Liver (tissue), 9 donors: Measurements from ENCODE around the gene INO80C. TPM values are rescaled to one million over a fixed set of nuclear protein-coding genes. Genes with fewer than 3 reads are reported as not detected.

Experiments
- DNase-seq: peaks from one replicate; pipeline ENCODE4 v3.0.0-alpha.2; 2017; ENCODE audit warnings: low spot score
- H3K27ac ChIP-seq, 2 donors: one replicate each; pipeline ENCODE4 v1.7.0; 2013; ENCODE audit warnings: inconsistent platforms in 2 of 2, low read length in 2 of 2, control low read depth in 1 of 2, low read depth in 1 of 2, mild to moderate bottlenecking in 1 of 2
- H3K27me3 ChIP-seq, 4 donors: one replicate each; pipeline versions ENCODE4 v1.6.1 to v1.7.0; 2013; ENCODE audit warnings: low read length in 3 of 4, inconsistent platforms in 1 of 4, mild to moderate bottlenecking in 1 of 4, moderate library complexity in 1 of 4; ENCODE audit not compliant: control insufficient read depth in 4 of 4, insufficient read depth in 4 of 4
- H3K36me3 ChIP-seq, 4 donors: one replicate each; pipeline versions ENCODE4 v1.6.1 to v1.7.0; 2013; ENCODE audit warnings: low read length in 3 of 4, mild to moderate bottlenecking in 3 of 4, low read depth in 1 of 4, moderate library complexity in 1 of 4; ENCODE audit not compliant: control insufficient read depth in 4 of 4, insufficient read depth in 3 of 4
- H3K4me1 ChIP-seq, 4 donors: one replicate each; pipeline versions ENCODE4 v1.6.1 to v1.7.0; 2013; ENCODE audit warnings: low read length in 3 of 4, mild to moderate bottlenecking in 3 of 4, moderate library complexity in 1 of 4; ENCODE audit not compliant: control insufficient read depth in 4 of 4, insufficient read depth in 4 of 4
- H3K4me3 ChIP-seq, 3 donors: one replicate each; pipeline versions ENCODE4 v1.6.1 to v1.7.0; 2013; ENCODE audit warnings: low read length in 3 of 3, control low read depth in 1 of 3, low read depth in 1 of 3, mild to moderate bottlenecking in 1 of 3
- H3K9ac ChIP-seq, 2 donors: one replicate each; pipeline ENCODE4 v1.7.0; 2013; ENCODE audit warnings: low read length in 2 of 2, mild to moderate bottlenecking in 2 of 2, moderate library complexity in 2 of 2, control low read depth in 1 of 2, low read depth in 1 of 2
- H3K9me3 ChIP-seq, 4 donors: one replicate each; pipeline versions ENCODE4 v1.6.1 to v1.7.0; 2013; ENCODE audit warnings: low read length in 3 of 4; ENCODE audit not compliant: control insufficient read depth in 4 of 4
- CTCF ChIP-seq: fragments of 150-350 bp; IDR thresholded peaks from 2 replicates; pipeline ENCODE4 v1.5.1; 2017; ENCODE audit warnings: improper control_type of control experiment, low read depth, low read length; ENCODE audit not compliant: missing input control
- EGR1 ChIP-seq, 2 donors: IDR thresholded peaks; 2 replicates each; pipeline ENCODE4 v1.6.1; 2016 to 2018; ENCODE audit warnings: antibody characterized with exemption in 2 of 2, low read depth in 2 of 2
- FOXA1 ChIP-seq: IDR thresholded peaks from 2 replicates; pipeline ENCODE4 v1.6.1; 2016; ENCODE audit warnings: antibody characterized with exemption
- FOXA2 ChIP-seq: IDR thresholded peaks from 2 replicates; pipeline ENCODE4 v1.6.1; 2016; ENCODE audit warnings: antibody characterized with exemption
- GABPA ChIP-seq, 2 donors: IDR thresholded peaks in 1 of 2; conservative IDR thresholded peaks in 1 of 2; 2 replicates each; pipeline ENCODE4 v1.6.1; 2016; ENCODE audit warnings: antibody characterized with exemption in 2 of 2, mild to moderate bottlenecking in 1 of 2, moderate library complexity in 1 of 2
- HNF4G ChIP-seq: IDR thresholded peaks from 2 replicates; pipeline ENCODE4 v1.6.1; 2016; ENCODE audit warnings: antibody characterized with exemption
- JUND ChIP-seq, 2 donors: IDR thresholded peaks; 2 replicates each; pipeline ENCODE4 v1.6.1; 2016; ENCODE audit warnings: antibody characterized with exemption in 2 of 2
- NR2F2 ChIP-seq: IDR thresholded peaks from 2 replicates; pipeline ENCODE4 v1.6.1; 2016; ENCODE audit warnings: antibody characterized with exemption
- RAD21 ChIP-seq, 2 donors: IDR thresholded peaks; 2 replicates each; pipeline ENCODE4 v1.6.1; 2016; ENCODE audit warnings: antibody characterized with exemption in 2 of 2, mild to moderate bottlenecking in 2 of 2
- RXRA ChIP-seq, 2 donors: IDR thresholded peaks; 2 replicates each; pipeline ENCODE4 v1.6.1; 2017 to 2018; ENCODE audit warnings: antibody characterized with exemption in 2 of 2, mild to moderate bottlenecking in 1 of 2
- SP1 ChIP-seq: IDR thresholded peaks from 2 replicates; pipeline ENCODE4 v1.6.1; 2018; ENCODE audit warnings: antibody characterized with exemption, mild to moderate bottlenecking
- YY1 ChIP-seq: IDR thresholded peaks from 2 replicates; pipeline ENCODE4 v1.6.1; 2016; ENCODE audit warnings: antibody characterized with exemption, mild to moderate bottlenecking
- WGBS: extraction: QIAGEN DNeasy Blood & Tissue Kit; methylation state at CpG from one replicate; pipeline ENCODE4 v1.1.7; 2013; 5-methylcytosine and 5-hydroxymethylcytosine counted together
- polyA plus RNA-seq, 2 donors: library from polyadenylated mRNA; stranded (reverse) in 1 of 2; unstranded in 1 of 2; fragments of 200-250 nt in 1 of 2; fragments of >200 nt in 1 of 2; fragmentation: Nextera tagmentation in 1 of 2; extraction: Ambion mirVana in 1 of 2; gene quantifications; one replicate each; pipeline versions ENCODE4 v1.2.1 to v1.2.3, GENCODE V29; 2013 to 2015
- total RNA-seq, 2 donors: library from RNA; depleted of rRNA; stranded (reverse); fragments of >200 nt; gene quantifications; one replicate each; pipeline ENCODE4 v1.2.3, GENCODE V29; 2014
- TF ChIP-seq, protein P1 (sequence below): IDR thresholded peaks from 2 replicates; pipeline ENCODE4 v1.6.1; 2016; ENCODE audit warnings: antibody characterized with exemption
- TF ChIP-seq, protein P2 (sequence below): IDR thresholded peaks from 2 replicates; pipeline ENCODE4 v1.6.1; 2016; ENCODE audit warnings: antibody characterized with exemption, mild to moderate bottlenecking
- donor health status: healthy.
- donor health status: healthy.
- donor health status: healthy.
- donor health status: healthy.
- donor health status: healthy.

The INO80C gene
- total and polyA plus RNA-seq, 4 donors = 4.6 to 13.4 (median 10.5) TPM

DNA sequence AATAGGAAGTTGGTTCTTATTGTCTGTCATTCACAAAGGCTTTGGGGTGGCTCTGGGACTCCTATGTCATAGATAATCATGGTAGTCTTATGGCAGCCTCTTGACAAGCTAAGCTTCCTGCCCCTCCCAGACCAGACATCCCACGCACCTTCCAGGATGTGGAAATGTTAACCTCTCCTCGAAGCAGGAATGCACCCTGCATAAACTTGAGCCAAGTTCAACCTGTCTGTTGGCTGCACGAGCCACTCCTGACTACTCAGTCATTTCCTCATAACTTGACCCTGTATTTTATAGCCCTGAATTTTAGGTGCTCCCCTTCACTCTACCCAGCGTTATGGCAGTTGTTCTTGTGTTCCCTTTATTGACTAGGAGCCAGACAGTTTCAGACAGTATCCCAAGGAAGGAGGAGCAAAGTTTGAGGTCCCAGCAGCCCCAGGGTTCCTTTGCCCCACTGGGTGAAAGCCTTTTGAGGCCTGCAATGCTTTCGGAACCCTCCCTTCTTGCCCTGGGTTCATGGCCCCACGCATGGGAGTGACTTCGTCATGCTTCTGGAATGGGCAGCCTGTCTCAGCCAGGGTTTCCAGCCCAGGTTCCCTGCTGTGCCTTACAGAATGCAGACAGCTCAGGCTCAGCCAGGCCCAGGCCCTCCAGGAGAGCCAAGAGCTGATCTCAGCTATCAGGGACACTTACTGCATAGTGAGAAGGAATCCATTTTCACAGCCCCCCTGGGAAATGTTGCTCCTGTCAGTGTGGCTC is 15.6 kb upstream of the INO80C start:
- WGBS = 81% methylated on average over 7 of the region's 7 CpGs
- no peaks in the 10 kb centered on the region for H3K9me3 ChIP-seq
- H3K4me1 ChIP-seq = no peaks in the 10 kb centered on the region
- H3K4me3 ChIP-seq = no peak overlapping the region
- H3K27ac ChIP-seq = no peak overlapping the region
- no peak overlapping the region for H3K9ac ChIP-seq
- H3K36me3 ChIP-seq = no peaks in the 10 kb centered on the region
- TF ChIP-seq SP1 (no peak), FOXA1 (no peak), NR2F2 (no peak)
- H3K27me3 ChIP-seq = no peaks in the 10 kb centered on the region
- DNase-seq = peak; percentile 21

- TF ChIP-seq RAD21 (IDR thresholded peaks at IDR 0.05) = no peak
- no peak for TF ChIP-seq HNF4G
- TF ChIP-seq SP1 = no peak
- no peak for TF ChIP-seq RXRA (IDR thresholded peaks at IDR 0.05)
- TF ChIP-seq YY1 = no peak
- H3K27ac ChIP-seq = no peak overlapping the region
- no peak overlapping the region for H3K9ac ChIP-seq
- no peaks in the 10 kb centered on the region for H3K4me1 ChIP-seq
- H3K4me3 ChIP-seq = no peak overlapping the region
- H3K36me3 ChIP-seq = no peaks in the 10 kb centered on the region
- no peaks in the 10 kb centered on the region for H3K27me3 ChIP-seq
- peak; percentile 12 for DNase-seq
- 94% methylated on average over 2 of the region's 2 CpGs for whole genome bisulfite sequencing
- no peaks in the 10 kb centered on the region for H3K9me3 ChIP-seq
These were observed 15.0 kb upstream of the INO80C start for GRCh38 chr18:35512761-35513160.

GRCh38 chr18:35511833-35512232 is 14.1 kb upstream of the INO80C start:
- Histone ChIP-seq H3K9ac (no peak overlapping the region), H3K36me3 (no peaks in the 10 kb centered on the region), H3K27me3 (no peaks in the 10 kb centered on the region), H3K4me1 (no peaks in the 10 kb centered on the region), H3K27ac (no peak overlapping the region), H3K9me3 (no peaks in the 10 kb centered on the region), H3K4me3 (no peak overlapping the region)
- peak; percentile 32 for DNase-seq
- TF ChIP-seq GABPA (IDR thresholded peaks at IDR 0.05 in 1 of 2, conservative IDR thresholded peaks at IDR 0.05 in 1 of 2) (no peak), RAD21 (IDR thresholded peaks at IDR 0.05) (peak; percentile 91 to 95), FOXA2 (no peak), JUND (IDR thresholded peaks at IDR 0.05) (no peak), CTCF (peak; percentile 64)
- TF ChIP-seq, protein P1, sequence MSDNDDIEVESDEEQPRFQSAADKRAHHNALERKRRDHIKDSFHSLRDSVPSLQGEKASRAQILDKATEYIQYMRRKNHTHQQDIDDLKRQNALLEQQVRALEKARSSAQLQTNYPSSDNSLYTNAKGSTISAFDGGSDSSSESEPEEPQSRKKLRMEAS = no peak
- WGBS = 43% methylated on average over 1 of the region's 1 CpG

DNA sequence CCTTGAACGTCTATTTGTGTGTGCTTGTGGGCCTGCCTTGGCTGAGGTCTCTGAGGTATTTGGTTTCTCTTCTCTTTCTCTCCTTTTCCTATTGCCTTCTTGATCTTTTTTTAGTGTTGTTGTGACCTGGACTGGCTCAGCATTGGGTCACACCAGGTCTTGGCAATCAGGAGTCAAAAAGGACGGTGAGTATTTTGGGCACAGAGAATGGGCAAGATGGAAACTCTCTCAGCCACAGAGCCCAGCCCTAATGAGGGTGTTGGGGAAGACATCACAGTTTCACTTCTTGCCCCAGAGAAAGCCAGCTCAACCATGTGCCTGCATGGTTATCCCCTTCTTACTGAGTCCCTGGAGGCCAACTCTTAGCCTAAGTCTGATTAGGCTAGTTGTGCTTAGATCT is 13.7 kb upstream of the INO80C start:
- Histone ChIP-seq H3K27ac (no peak overlapping the region), H3K4me3 (no peak overlapping the region), H3K36me3 (no peaks in the 10 kb centered on the region), H3K27me3 (no peaks in the 10 kb centered on the region), H3K9me3 (no peaks in the 10 kb centered on the region), H3K9ac (no peak overlapping the region), H3K4me1 (peaks cover 0 to under 1% (median 0%) of the 10 kb centered on the region in 4 donors)
- DNase-seq = peak; percentile 12
- 84% methylated on average over 2 of the region's 2 CpGs for WGBS
- TF ChIP-seq NR2F2 (no peak), FOXA2 (no peak), JUND (IDR thresholded peaks at IDR 0.05) (no peak), GABPA (IDR thresholded peaks at IDR 0.05 in 1 of 2, conservative IDR thresholded peaks at IDR 0.05 in 1 of 2) (no peak), FOXA1 (no peak), CTCF (no peak), YY1 (no peak), RAD21 (IDR thresholded peaks at IDR 0.05) (no peak), EGR1 (IDR thresholded peaks at IDR 0.05; ENCODE audit: low read depth in 2 of 2) (no peak), RXRA (IDR thresholded peaks at IDR 0.05) (no peak), HNF4G (no peak)
- TF ChIP-seq, protein P2, sequence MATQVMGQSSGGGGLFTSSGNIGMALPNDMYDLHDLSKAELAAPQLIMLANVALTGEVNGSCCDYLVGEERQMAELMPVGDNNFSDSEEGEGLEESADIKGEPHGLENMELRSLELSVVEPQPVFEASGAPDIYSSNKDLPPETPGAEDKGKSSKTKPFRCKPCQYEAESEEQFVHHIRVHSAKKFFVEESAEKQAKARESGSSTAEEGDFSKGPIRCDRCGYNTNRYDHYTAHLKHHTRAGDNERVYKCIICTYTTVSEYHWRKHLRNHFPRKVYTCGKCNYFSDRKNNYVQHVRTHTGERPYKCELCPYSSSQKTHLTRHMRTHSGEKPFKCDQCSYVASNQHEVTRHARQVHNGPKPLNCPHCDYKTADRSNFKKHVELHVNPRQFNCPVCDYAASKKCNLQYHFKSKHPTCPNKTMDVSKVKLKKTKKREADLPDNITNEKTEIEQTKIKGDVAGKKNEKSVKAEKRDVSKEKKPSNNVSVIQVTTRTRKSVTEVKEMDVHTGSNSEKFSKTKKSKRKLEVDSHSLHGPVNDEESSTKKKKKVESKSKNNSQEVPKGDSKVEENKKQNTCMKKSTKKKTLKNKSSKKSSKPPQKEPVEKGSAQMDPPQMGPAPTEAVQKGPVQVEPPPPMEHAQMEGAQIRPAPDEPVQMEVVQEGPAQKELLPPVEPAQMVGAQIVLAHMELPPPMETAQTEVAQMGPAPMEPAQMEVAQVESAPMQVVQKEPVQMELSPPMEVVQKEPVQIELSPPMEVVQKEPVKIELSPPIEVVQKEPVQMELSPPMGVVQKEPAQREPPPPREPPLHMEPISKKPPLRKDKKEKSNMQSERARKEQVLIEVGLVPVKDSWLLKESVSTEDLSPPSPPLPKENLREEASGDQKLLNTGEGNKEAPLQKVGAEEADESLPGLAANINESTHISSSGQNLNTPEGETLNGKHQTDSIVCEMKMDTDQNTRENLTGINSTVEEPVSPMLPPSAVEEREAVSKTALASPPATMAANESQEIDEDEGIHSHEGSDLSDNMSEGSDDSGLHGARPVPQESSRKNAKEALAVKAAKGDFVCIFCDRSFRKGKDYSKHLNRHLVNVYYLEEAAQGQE = no peak
